Fibroblast of lung (primary cell): ENCODE results near the gene AMPD3. TPM values are rescaled to one million over a fixed set of nuclear protein-coding genes. Genes with fewer than 3 reads are reported as not detected.

Source experiments
- DNase-seq, 2 donors: peaks; one replicate each; pipeline versions ENCODE4 v3.0.0 to v3.0.0-alpha.2; 2010; ENCODE audit warnings: low read depth in 2 of 2
- H2AFZ ChIP-seq: 2 replicates; pipeline ENCODE4 v1.5.1; 2012; ENCODE audit warnings: low read length, control low read depth, inconsistent platforms
- H3K27ac ChIP-seq: 2 replicates; pipeline ENCODE4 v1.5.1; 2011; ENCODE audit warnings: low read length, control low read depth; ENCODE audit not compliant: insufficient read depth
- H3K27me3 ChIP-seq: 2 replicates; pipeline ENCODE4 v1.5.1; 2011; ENCODE audit warnings: mild to moderate bottlenecking, low read length; ENCODE audit not compliant: control insufficient read depth, insufficient read depth
- H3K36me3 ChIP-seq: 2 replicates; pipeline ENCODE4 v1.5.1; 2011; ENCODE audit warnings: low read length; ENCODE audit not compliant: control insufficient read depth, insufficient read depth
- H3K4me1 ChIP-seq: 2 replicates; pipeline ENCODE4 v1.5.1; 2011; ENCODE audit warnings: low read length; ENCODE audit not compliant: control insufficient read depth, insufficient read depth; ENCODE audit errors: extremely low read depth
- H3K4me2 ChIP-seq: 2 replicates; pipeline ENCODE4 v1.5.1; 2011; ENCODE audit warnings: low read length, control low read depth; ENCODE audit not compliant: insufficient read depth; ENCODE audit errors: extremely low read depth
- H3K4me3 ChIP-seq, 4 experiments: fragments of 200-600 bp in 1 of 4; sonication (generic) in 1 of 4; replicated peaks in 1 of 4; 2 replicates each; pipeline ENCODE4 v1.5.1; 2011 to 2016; ENCODE audit warnings: low read length in 4 of 4, low read depth in 3 of 4, mild to moderate bottlenecking in 3 of 4, control low read depth in 2 of 4, inconsistent platforms in 1 of 4, mixed read lengths in 1 of 4; ENCODE audit not compliant: insufficient read depth in 1 of 4; ENCODE audit errors: control extremely low read depth in 1 of 4
- H3K79me2 ChIP-seq: 2 replicates; pipeline ENCODE4 v1.5.1; 2012; ENCODE audit warnings: mild to moderate bottlenecking, low read length, inconsistent platforms; ENCODE audit not compliant: control insufficient read depth, insufficient read depth
- H3K9ac ChIP-seq: 2 replicates; pipeline ENCODE4 v1.5.1; 2011; ENCODE audit warnings: mild to moderate bottlenecking, low read length, control low read depth; ENCODE audit not compliant: insufficient read depth
- H3K9me3 ChIP-seq: 2 replicates; pipeline ENCODE4 v1.5.1; 2012; ENCODE audit warnings: low read depth, low read length; ENCODE audit not compliant: control insufficient read depth, insufficient read depth
- H4K20me1 ChIP-seq: 2 replicates; pipeline ENCODE4 v1.5.1; 2011; ENCODE audit warnings: low read length; ENCODE audit not compliant: control insufficient read depth, insufficient read depth; ENCODE audit errors: extremely low read depth
- CTCF ChIP-seq, 2 donors: IDR thresholded peaks in 1 of 2; conservative IDR thresholded peaks in 1 of 2; 1 replicate in 1 of 2; 2 replicates in 1 of 2; pipeline ENCODE4 v1.5.1; 2011 to 2012; ENCODE audit warnings: low read length in 2 of 2, control low read depth in 1 of 2, inconsistent platforms in 1 of 2, low read depth in 1 of 2, mild to moderate bottlenecking in 1 of 2
- EZH2 ChIP-seq: IDR thresholded peaks from 2 replicates; pipeline ENCODE4 v1.5.1; 2012; ENCODE audit warnings: low read length, control low read depth, mild to moderate bottlenecking; ENCODE audit errors: missing control alignments
- polyA plus RNA-seq, 2 donors: library from polyadenylated mRNA; depleted of rRNA in 1 of 2; stranded (reverse) in 1 of 2; unstranded in 1 of 2; fragments of >200 nt; gene quantifications; 2 replicates each; pipeline ENCODE4 v1.2.1, GENCODE V29; 2011 to 2012; ENCODE audit warnings: missing spikeins in 1 of 2
- total RNA-seq: library from RNA; depleted of rRNA; stranded (reverse); fragments of >200 nt; gene quantifications from 2 replicates; pipeline ENCODE4 v1.2.1, GENCODE V29; 2014

The AMPD3 gene
- total and polyA plus RNA-seq, 2 donors (not counting 1 experiment from before 2014, with no cell fraction given): 18.1 to 24.9 TPM

- H3K9ac ChIP-seq: no peak overlapping the region
- no peaks in the 10 kb centered on the region for H3K27me3 ChIP-seq
- no peaks in the 10 kb centered on the region for H3K79me2 ChIP-seq
- no peak overlapping the region for H3K27ac ChIP-seq
- H3K9me3 ChIP-seq: no peaks in the 10 kb centered on the region
- no peak overlapping the region for H3K4me2 ChIP-seq
- DNase-seq: peak; percentile 12 to 48
- no peak overlapping the region for H2AFZ ChIP-seq
- H3K36me3 ChIP-seq: no peaks in the 10 kb centered on the region
- no peak overlapping the region for H3K4me3 ChIP-seq
- TF ChIP-seq EZH2 (no peak), CTCF (conservative IDR thresholded peaks at IDR 0.05 in 1 of 2, IDR thresholded peaks at IDR 0.05 in 1 of 2; ENCODE audit: low read depth in 1 of 2, low read length in 2 of 2) (no peak)
- H4K20me1 ChIP-seq: no peaks in the 10 kb centered on the region
- H3K4me1 ChIP-seq: no peaks in the 10 kb centered on the region
Measured at GRCh38 chr11:10418259-10418949, 36.7 kb upstream of the AMPD3 start.

GRCh38 chr11:10418950-10419310 lies 36.1 kb upstream of the AMPD3 start:
- no peak overlapping the region for H2AFZ ChIP-seq
- H3K9ac ChIP-seq: no peak overlapping the region

GRCh38 chr11:10426475-10426874 lies 28.6 kb upstream of the AMPD3 start:
- peak in 1 of 2 donors; percentile 13 for DNase-seq
- Histone ChIP-seq H3K4me1 (no peaks in the 10 kb centered on the region), H3K79me2 (no peaks in the 10 kb centered on the region), H4K20me1 (no peaks in the 10 kb centered on the region), H3K4me2 (no peak overlapping the region), H3K9me3 (no peaks in the 10 kb centered on the region), H3K27ac (no peak overlapping the region), H3K27me3 (no peaks in the 10 kb centered on the region), H3K4me3 (no peak overlapping the region), H2AFZ (no peak overlapping the region), H3K9ac (no peak overlapping the region), H3K36me3 (no peaks in the 10 kb centered on the region)
- no peak for TF ChIP-seq CTCF (conservative IDR thresholded peaks at IDR 0.05 in 1 of 2, IDR thresholded peaks at IDR 0.05 in 1 of 2; ENCODE audit: low read depth in 1 of 2, low read length in 2 of 2)
- no peak for TF ChIP-seq EZH2

More at GRCh38 chr11:10418950-10419310, 36.1 kb upstream of the AMPD3 start:
- no peak for TF ChIP-seq EZH2
- TF ChIP-seq CTCF (conservative IDR thresholded peaks at IDR 0.05 in 1 of 2, IDR thresholded peaks at IDR 0.05 in 1 of 2; ENCODE audit: low read depth in 1 of 2, low read length in 2 of 2): no peak
- H3K36me3 ChIP-seq: no peaks in the 10 kb centered on the region
- H3K9me3 ChIP-seq: no peaks in the 10 kb centered on the region
- H3K27me3 ChIP-seq: no peaks in the 10 kb centered on the region
- H3K4me2 ChIP-seq: no peak overlapping the region
- H3K27ac ChIP-seq: no peak overlapping the region
- peak in 1 of 2 donors; percentile 51 for DNase-seq
- H4K20me1 ChIP-seq: no peaks in the 10 kb centered on the region
- no peaks in the 10 kb centered on the region for H3K4me1 ChIP-seq
- H3K79me2 ChIP-seq: no peaks in the 10 kb centered on the region
- peak overlapping the region in 1 of 4 experiments; percentile 4 for H3K4me3 ChIP-seq
